K562 (cell line): ENCODE measurements around the gene PPP1R3C. TPM values are rescaled to one million over a fixed set of nuclear protein-coding genes. Genes with fewer than 3 reads are reported as not detected.
A peak's percentile ranks its signal among the peaks of the same experiment; 100 is the strongest.

Source experiments
- ATAC-seq: fragments of 200-7000 bp; cut with Tn5 transposase; 3 replicates; pipeline ENCODE4 v1.9.1; 2020; ENCODE audit warnings: moderate library complexity
- BruUV-seq: library from RNA; stranded (reverse); fragments of 400-500 nt; replicated peaks from 2 replicates; lab custom pipeline; 2021; lab: Mats Ljungman, UMichigan
- CTCF ChIA-PET: fragments of 300-600 bp; formaldehyde crosslinking; extraction: SDS; loops from one replicate; lab custom pipeline; 2021; ENCODE audit warnings: low intra/inter-chr PET ratio; lab: Yijun Ruan, JAX
- POLR2A ChIA-PET: fragments of 300-600, 350-650 bp; sonication (Branson Sonifier 250); formaldehyde crosslinking; extraction: SDS; loops from one replicate; lab custom pipeline; 2021; ENCODE audit warnings: antibody characterized with exemption, inconsistent platforms; lab: Yijun Ruan, JAX
- DNase-seq, 4 experiments: peaks; one replicate each; pipeline versions ENCODE4 v3.0.0 to v3.0.0-alpha.2; 2011 to 2018; ENCODE audit warnings: low spot score in 3 of 4, mixed read lengths in 3 of 4; ENCODE audit errors: extremely low read depth in 1 of 4
- FAIRE-seq: peaks from 2 replicates; lab custom pipeline; 2011; peaks lifted over from hg19 to GRCh38; lab: Jason Lieb, UNC
- H2AFZ ChIP-seq: 2 replicates; pipeline ENCODE4 v1.6.0; 2011; ENCODE audit warnings: low read depth, low read length, control low read depth, inconsistent platforms
- H3K27ac ChIP-seq: fragments of 200-600 bp; 3 replicates; pipeline ENCODE4 v1.8.0; 2011; ENCODE audit warnings: low read depth, mild to moderate bottlenecking, control low read depth, inconsistent platforms, low read length, moderate library complexity, mixed read lengths; ENCODE audit errors: extremely low read depth
- H3K27me3 ChIP-seq, 2 experiments: fragments of 300-600 bp in 1 of 2; 2 replicates in 1 of 2; 3 replicates in 1 of 2; pipeline versions ENCODE4 v1.6.0 to v1.8.0; 2011; ENCODE audit warnings: inconsistent platforms in 2 of 2, low read length in 2 of 2, mild to moderate bottlenecking in 1 of 2, mixed read lengths in 1 of 2, moderate library complexity in 1 of 2; ENCODE audit not compliant: control insufficient read depth in 2 of 2, insufficient read depth in 2 of 2
- H3K36me3 ChIP-seq: fragments of 300-600 bp; 3 replicates; pipeline ENCODE4 v1.8.0; 2011; ENCODE audit warnings: mild to moderate bottlenecking, low read length, inconsistent platforms; ENCODE audit not compliant: control insufficient read depth, insufficient read depth
- H3K4me1 ChIP-seq, 2 experiments: fragments of 200-600 bp in 1 of 2; replicated peaks in 1 of 2; 2 replicates in 1 of 2; 3 replicates in 1 of 2; pipeline versions ENCODE4 v1.5.1 to v1.8.0; 2011; ENCODE audit warnings: inconsistent platforms in 2 of 2, low read length in 2 of 2, mild to moderate bottlenecking in 1 of 2, mixed read lengths in 1 of 2, moderate library complexity in 1 of 2; ENCODE audit not compliant: control insufficient read depth in 2 of 2, insufficient read depth in 2 of 2
- H3K4me2 ChIP-seq: 2 replicates; pipeline ENCODE4 v1.6.1; 2011; ENCODE audit warnings: low read length, control low read depth, inconsistent platforms, mixed read lengths; ENCODE audit not compliant: insufficient read depth
- H3K4me3 ChIP-seq: fragments of 200-600 bp; sonication (generic), shearing (Covaris generic); 2 replicates; pipeline ENCODE4 v1.5.1; 2016; ENCODE audit warnings: control low read depth, inconsistent platforms
- H3K79me2 ChIP-seq: fragments of 200-600 bp; 3 replicates; pipeline ENCODE4 v1.8.0; 2011; ENCODE audit warnings: low read length, inconsistent platforms; ENCODE audit not compliant: control insufficient read depth, insufficient read depth
- H3K9ac ChIP-seq, 2 experiments: 2 replicates each; pipeline versions ENCODE4 v1.6.0 to v1.6.1; 2011; ENCODE audit warnings: low read depth in 2 of 2, low read length in 2 of 2, control low read depth in 1 of 2, inconsistent platforms in 1 of 2, mild to moderate bottlenecking in 1 of 2, mixed read lengths in 1 of 2; ENCODE audit not compliant: insufficient read depth in 1 of 2
- H3K9me1 ChIP-seq: one replicate; pipeline ENCODE4 v1.6.0; 2011; ENCODE audit warnings: inconsistent platforms, mild to moderate bottlenecking, low read length, moderate library complexity; ENCODE audit not compliant: control insufficient read depth, insufficient read depth
- H3K9me3 ChIP-seq: replicated peaks from 2 replicates; pipeline ENCODE4 v1.5.1; 2011; ENCODE audit warnings: low read depth, low read length, inconsistent platforms; ENCODE audit not compliant: control insufficient read depth, insufficient read depth
- H4K20me1 ChIP-seq: replicated peaks from 2 replicates; pipeline ENCODE4 v1.6.1; 2011; ENCODE audit warnings: low read length, inconsistent platforms, mixed read lengths; ENCODE audit not compliant: control insufficient read depth, insufficient read depth
- ARID3A ChIP-seq: IDR thresholded peaks from 2 replicates; pipeline ENCODE4 v1.6.1; 2012; ENCODE audit warnings: low read depth, low read length, improper control_type of control experiment, borderline replicate concordance
- ARNT ChIP-seq, 2 experiments: fragments of 450-650 bp; IDR thresholded peaks; 2 replicates each; pipeline ENCODE4 v1.6.1; 2016; ENCODE audit warnings: mild to moderate bottlenecking in 1 of 2
- CBFA2T2 ChIP-seq: fragments of 450-650 bp; conservative IDR thresholded peaks from 2 replicates; pipeline ENCODE4 v1.6.1; 2017; ENCODE audit warnings: mild to moderate bottlenecking
- E2F3 ChIP-seq: fragments of 250-450 bp; sonication (Bioruptor Pico); IDR thresholded peaks from 2 replicates; pipeline ENCODE4 v1.4.0; 2020; ENCODE audit warnings: mild to moderate bottlenecking
- ELK3 ChIP-seq: fragments of 450-650 bp; formaldehyde crosslinking; IDR thresholded peaks from 2 replicates; pipeline ENCODE4 v1.4.0; 2020; ENCODE audit warnings: mild to moderate bottlenecking
- ESRRA ChIP-seq: fragments of 450-650 bp; IDR thresholded peaks from 2 replicates; pipeline ENCODE4 v1.6.1; 2014; ENCODE audit warnings: low read depth, mild to moderate bottlenecking, moderate library complexity, borderline replicate concordance
- HMG20B ChIP-seq: fragments of 250-450 bp; sonication (Bioruptor Pico); IDR thresholded peaks from 2 replicates; pipeline ENCODE4 v1.5.0; 2021; ENCODE audit warnings: mild to moderate bottlenecking
- IRF9 ChIP-seq: fragments of 450-650 bp; IDR thresholded peaks from 2 replicates; pipeline ENCODE4 v1.6.1; 2016; ENCODE audit warnings: missing biosample characterization, missing genetic modification characterization
- NR2C2 ChIP-seq, 2 experiments: fragments of 200-800 bp in 1 of 2; sonication (Bioruptor generic) in 1 of 2; sonication (generic) in 1 of 2; formaldehyde crosslinking in 1 of 2; IDR thresholded peaks; 2 replicates each; pipeline versions ENCODE4 v1.6.1 to v1.8.0; 2016 to 2022; ENCODE audit warnings: mild to moderate bottlenecking in 1 of 2, missing compliant biosample characterization in 1 of 2, missing genetic modification characterization in 1 of 2, missing genetic modification reagents in 1 of 2
- RAD51 ChIP-seq: fragments of 450-650 bp; IDR thresholded peaks from 2 replicates; pipeline ENCODE4 v1.7.1; 2016; ENCODE audit warnings: low read depth, mild to moderate bottlenecking, borderline replicate concordance
- TAL1 ChIP-seq: fragments of 450-650 bp; IDR thresholded peaks from 2 replicates; pipeline ENCODE4 v1.6.1; 2016; ENCODE audit warnings: mild to moderate bottlenecking
- TGIF2 ChIP-seq: sonication (generic); formaldehyde crosslinking; IDR thresholded peaks from 2 replicates; pipeline ENCODE4 v1.8.1; 2022; ENCODE audit warnings: mild to moderate bottlenecking, missing genetic modification reagents, moderate library complexity
- TOE1 ChIP-seq, 2 experiments: fragments of 450-650 bp in 1 of 2; sonication (generic) in 1 of 2; formaldehyde crosslinking in 1 of 2; IDR thresholded peaks; 2 replicates each; pipeline versions ENCODE4 v1.7.1 to v1.8.0; 2016 to 2022; ENCODE audit warnings: borderline replicate concordance in 2 of 2, mild to moderate bottlenecking in 2 of 2, antibody characterized with exemption in 1 of 2, inconsistent platforms in 1 of 2, low read depth in 1 of 2, missing genetic modification reagents in 1 of 2, moderate library complexity in 1 of 2
- ZNF124 ChIP-seq: sonication (generic); formaldehyde crosslinking; IDR thresholded peaks from 2 replicates; pipeline ENCODE4 v1.8.1; 2022; ENCODE audit warnings: missing genetic modification reagents
- ZNF140 ChIP-seq: fragments of 250-450 bp; sonication (Bioruptor Pico); IDR thresholded peaks from 2 replicates; pipeline ENCODE4 v1.8.0; 2021; ENCODE audit warnings: moderate library complexity, mild to moderate bottlenecking, inconsistent platforms
- ZNF507 ChIP-seq: conservative IDR thresholded peaks from 2 replicates; pipeline ENCODE4 v1.6.1; 2017; ENCODE audit warnings: missing genetic modification characterization, missing compliant biosample characterization
- WGBS: fragments of 100-300 bp; shearing (Covaris generic); methylation state at CpG from one replicate; pipeline ENCODE4 v1.1.6; 2016; ENCODE audit warnings: low coverage, mixed read lengths; ENCODE audit not compliant: insufficient coverage; ENCODE audit errors: missing lambda C conversion rate; 5-methylcytosine and 5-hydroxymethylcytosine counted together
- in situ Hi-C: fragments of 300-500 bp; cut with MboI; formaldehyde crosslinking; loops from 4 replicates; pipeline ENCODE4 v1.15.0; 2018; ENCODE audit warnings: inconsistent platforms, mixed read lengths
- intact Hi-C: fragments of 100-400 bp; cut with micrococcal nuclease; formaldehyde crosslinking; loops from 2 replicates; pipeline ENCODE4 v1.14.2; 2022
- polyA plus RNA-seq, 8 experiments: library from polyadenylated mRNA; depleted of rRNA in 4 of 8; stranded (reverse) in 5 of 8; unstranded in 3 of 8; fragments of >200 nt; fragmentation: Nextera tagmentation in 2 of 8; fragmentation: Illumina TruSeq in 1 of 8; extraction: Ambion mirVana in 2 of 8; extraction: Trizol in 1 of 8; gene quantifications; 2 replicates each; pipeline versions ENCODE4 v1.2.1 to v1.2.3, GENCODE V29; 2011 to 2014; ENCODE audit warnings: inconsistent platforms in 1 of 8, missing spikeins in 1 of 8
- total RNA-seq, 7 experiments: library from RNA; depleted of rRNA in 6 of 7; stranded (reverse); fragments of >200 nt in 6 of 7; fragmentation: Illumina TruSeq in 2 of 7; extraction: Trizol in 2 of 7; gene quantifications; 2 replicates each; pipeline versions ENCODE4 v1.2.1 to v1.2.3, GENCODE V29; 2011 to 2021; ENCODE audit warnings: low replicate concordance in 1 of 7

Gene PPP1R3C
- total and polyA plus RNA-seq, 9 of the 15 experiments (the other 6 are each of a cell fraction or from before 2014, with no cell fraction given) = 0.06 to 0.24 (median 0.12) TPM; not detected in 3

DNA sequence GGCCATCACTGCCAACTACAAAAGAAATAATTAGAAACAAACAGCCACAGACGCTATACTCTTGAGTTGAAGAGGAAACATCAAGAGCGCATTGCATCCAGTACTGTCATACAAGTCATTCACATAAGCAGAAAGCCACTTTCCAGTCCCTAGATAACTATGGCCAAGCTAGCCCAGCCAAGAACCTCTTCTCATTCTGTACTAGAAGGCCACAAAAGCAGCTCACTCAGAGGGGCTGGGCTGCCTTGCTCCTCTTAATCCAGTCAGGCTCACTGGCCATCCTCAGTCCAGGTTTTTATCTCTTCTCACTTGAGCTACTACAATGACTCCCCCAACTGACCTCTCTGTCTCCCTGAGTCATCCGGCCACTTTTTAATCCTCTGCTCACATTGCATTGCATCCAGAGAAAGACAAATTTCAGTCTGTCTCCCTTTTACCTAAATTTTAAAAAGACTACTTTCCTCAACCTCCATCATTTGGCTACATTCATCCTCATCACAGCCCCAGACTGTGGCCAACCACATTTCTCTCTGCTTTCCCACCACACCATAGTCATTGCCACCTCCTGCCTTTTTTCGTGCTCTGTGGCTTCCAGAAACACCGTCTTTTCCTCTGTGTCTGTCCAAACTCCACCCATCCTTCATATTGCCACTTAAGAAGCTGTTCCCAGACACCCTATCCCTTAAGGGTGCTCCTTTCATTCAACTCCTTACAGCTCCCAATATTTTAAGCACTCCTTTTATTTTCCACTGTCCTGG is 25.0 kb downstream of the PPP1R3C start:
- Histone ChIP-seq H3K27me3 (no peaks in the 10 kb centered on the region), H3K9me3 (peaks cover 22% of the 10 kb centered on the region), H3K27ac (peak overlapping the region; percentile 100), H3K36me3 (no peaks in the 10 kb centered on the region), H4K20me1 (no peaks in the 10 kb centered on the region), H3K79me2 (no peaks in the 10 kb centered on the region), H3K9me1 (no peaks in the 10 kb centered on the region), H3K9ac (peak overlapping the region; percentile 61 to 95; a peak in 3 of 4 replicates), H2AFZ (peak overlapping the region; percentile 88), H3K4me2 (peak overlapping the region; percentile 85), H3K4me1 (peaks cover 11 to 40% of the 10 kb centered on the region in 2 experiments; a peak in 4 of 5 replicates), H3K4me3 (no peak overlapping the region)
- intact Hi-C loops (loop anchor here (1.0 to 5.0 kb wide), 3 partner anchors 17 to 46 kb away; no protein-coding TSS in a partner anchor), in situ Hi-C loops (no loop called here)
- ATAC-seq (peak; percentile 92), FAIRE-seq (peak; percentile 94), DNase-seq (peak; percentile 50 to 91 (median 66))
- 1% methylated on average over 5 of the region's 5 CpGs for WGBS
- POLR2A ChIA-PET = interaction anchor here (0.8 to 2.6 kb wide), 8 partner anchors 9 to 89 kb away, joined by 3 to 13 read pairs (median 4); no protein-coding TSS in a partner anchor
- BruUV-seq = TSS peak; percentile 44
- CTCF ChIA-PET = no interaction called here
- peak; percentile 44; the same call in 1 of the 2 replicates for TF ChIP-seq ARID3A
- TF ChIP-seq ESRRA = peak; percentile 87
- no peak for TF ChIP-seq E2F3 (CRISPR knock-in tag)
- no peak for TF ChIP-seq ZNF140 (CRISPR knock-in tag)
- peak in 1 of 2 experiments; percentile 87; a peak in 1 of 4 replicates for TF ChIP-seq ARNT (IDR thresholded peaks at IDR 0.05)
- peak; percentile 25; the same call in 1 of the 2 replicates for TF ChIP-seq IRF9 (tag)
- TF ChIP-seq ZNF507 (tag) = no peak
- TF ChIP-seq NR2C2 (CRISPR knock-in tag; IDR thresholded peaks at IDR 0.05) = no peak
- peak; percentile 40; the same call in 1 of the 2 replicates for TF ChIP-seq NR2C2 (tag; IDR thresholded peaks at IDR 0.05)
- no peak for TF ChIP-seq TGIF2
- no peak for TF ChIP-seq RAD51
- peak; percentile 31; the same call in 1 of the 2 replicates for TF ChIP-seq TAL1
- no peak for TF ChIP-seq HMG20B (CRISPR knock-in tag)
- no peak for TF ChIP-seq TOE1 (IDR thresholded peaks at IDR 0.05; ENCODE audit: borderline replicate concordance)
- no peak for TF ChIP-seq TOE1 (CRISPR knock-in tag; IDR thresholded peaks at IDR 0.05; ENCODE audit: borderline replicate concordance, low read depth)
- TF ChIP-seq CBFA2T2 = peak; percentile 32; the same call in 1 of the 2 replicates
- TF ChIP-seq ELK3 (CRISPR knock-in tag) = no peak
- TF ChIP-seq ZNF124 (CRISPR knock-in tag) = no peak
